Heart left ventricle (tissue), 13 donors: ENCODE data around the gene PBX3.

Source experiments
- CTCF ChIP-seq, 12 donors: fragments of 200-600 bp; sonication (generic) in 4 of 12; IDR thresholded peaks; one replicate each; pipeline versions ENCODE4 v1.5.0 to v1.8.0; 2018 to 2022; ENCODE audit warnings: antibody characterized with exemption in 12 of 12, mild to moderate bottlenecking in 5 of 12
- POLR2A ChIP-seq, 2 donors: fragments of 450-650 bp; IDR thresholded peaks; one replicate each; pipeline ENCODE4 v1.6.1; 2017; ENCODE audit warnings: antibody characterized with exemption in 2 of 2, mild to moderate bottlenecking in 2 of 2, moderate library complexity in 2 of 2
- donor health status: ischemic (EF 13 %, LVEDD 7.1; RV severe dilation, severe dysfunction).
- donor health status: DM: no; HTN: yes; CAD: no.
- donor health status: DM: no; HTN: no; CAD: no.
- donor health status: ischemic (EF 25% LVEDD 6.9; RV normal size, moderate dysfunction).
- donor health status: ischemic (EF 25% LVEDD 5.7; RV mildly dilated, moderate dysfunction).
- donor health status: ischemic (EF 35%, LVEDD 5.7; RV mildly dilated, moderate dysfunction).
- donor health status: nonischemic (EF 11% LVEDD 7.7; RV severe dilation, severe dysfunction).
- donor health status: DM: yes; HTN: yes; CAD: no.
- donor health status: PGD.
- donor health status: ischemic (EF 29% LVEDD 5.4; RV normal size, mild dysfunction).
- donor health status: nonischemic (EF 23%, LVEDD 6.1; RV moderate dilation, normal function).

GRCh38 chr9:125902831-125903512 lies 155.8 kb downstream of the PBX3 start:
- TF ChIP-seq POLR2A (IDR thresholded peaks at IDR 0.05) (no peak), CTCF (IDR thresholded peaks at IDR 0.05) (no peak)
